ENCODE data around the gene SSTR1.
"Not testable (repeated sequence)": the region's sequence is repeated elsewhere in the genome, so short reads cannot be mapped to it uniquely, and the experiment has no call there.

SSTR1 gene, protein sequence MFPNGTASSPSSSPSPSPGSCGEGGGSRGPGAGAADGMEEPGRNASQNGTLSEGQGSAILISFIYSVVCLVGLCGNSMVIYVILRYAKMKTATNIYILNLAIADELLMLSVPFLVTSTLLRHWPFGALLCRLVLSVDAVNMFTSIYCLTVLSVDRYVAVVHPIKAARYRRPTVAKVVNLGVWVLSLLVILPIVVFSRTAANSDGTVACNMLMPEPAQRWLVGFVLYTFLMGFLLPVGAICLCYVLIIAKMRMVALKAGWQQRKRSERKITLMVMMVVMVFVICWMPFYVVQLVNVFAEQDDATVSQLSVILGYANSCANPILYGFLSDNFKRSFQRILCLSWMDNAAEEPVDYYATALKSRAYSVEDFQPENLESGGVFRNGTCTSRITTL

GRCh38 chr14:38207736-38208617 lies at the start of gene SSTR1:
TSS of gene SSTR1 (plus strand) at chr14:38207904. CDS start at chr14:38209390, 1,486 bp downstream.
- DNase-seq = no peak

DNA sequence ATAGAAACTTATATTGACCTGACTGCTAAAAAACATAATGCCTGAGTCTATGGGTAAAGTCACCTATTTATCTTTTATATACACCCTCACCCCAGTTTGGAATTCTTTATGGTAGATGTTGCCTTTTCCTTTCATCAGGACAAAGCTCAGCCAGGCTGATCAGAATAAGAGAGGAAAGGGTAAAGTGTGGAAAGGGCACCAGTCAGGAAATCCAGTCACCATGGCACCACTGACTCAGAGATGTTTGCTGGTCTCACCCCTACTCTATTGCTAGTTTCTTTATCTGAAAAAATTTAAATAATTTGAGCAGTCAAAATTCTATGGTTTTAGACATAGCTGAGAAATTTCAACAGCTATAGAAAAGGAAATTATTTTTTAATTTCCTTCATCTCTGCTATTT lies 49.2 kb upstream of the SSTR1 start:
- DNase-seq = no peak

- no peak for DNase-seq
Measured at GRCh38 chr14:38168416-38168815, 39.3 kb upstream of the SSTR1 start.

- DNase-seq = no peak
Measured at GRCh38 chr14:38171197-38171596, 36.5 kb upstream of the SSTR1 start.

DNA sequence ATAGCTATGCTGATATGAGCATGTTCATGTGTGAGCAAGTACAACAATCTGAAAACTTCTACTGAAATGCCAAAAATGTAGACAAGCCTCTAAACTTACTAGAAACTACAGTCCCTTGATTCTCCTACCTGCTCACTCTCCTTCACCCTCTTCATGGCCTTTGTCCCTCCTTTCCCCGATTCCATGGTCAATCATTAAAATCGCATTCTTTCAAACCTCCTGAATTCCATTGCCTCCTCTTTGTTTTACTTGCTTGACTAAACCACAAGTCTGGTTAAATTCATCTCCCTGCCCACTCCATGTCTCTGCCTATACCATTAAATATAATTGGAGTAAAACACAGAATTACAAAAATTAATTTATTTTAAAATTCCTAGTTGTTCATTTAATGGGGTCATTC lies 33.0 kb upstream of the SSTR1 start:
- no peak for DNase-seq

- DNase-seq = no peak
Measured at GRCh38 chr14:38175658-38176057, 32.0 kb upstream of the SSTR1 start.

GRCh38 chr14:38176379-38176778 lies 31.3 kb upstream of the SSTR1 start:
- DNase-seq = no peak

- DNase-seq = no peak
Measured at GRCh38 chr14:38184132-38184531, 23.6 kb upstream of the SSTR1 start.

GRCh38 chr14:38185671-38186070 lies 22.0 kb upstream of the SSTR1 start:
- no peak for DNase-seq

DNA sequence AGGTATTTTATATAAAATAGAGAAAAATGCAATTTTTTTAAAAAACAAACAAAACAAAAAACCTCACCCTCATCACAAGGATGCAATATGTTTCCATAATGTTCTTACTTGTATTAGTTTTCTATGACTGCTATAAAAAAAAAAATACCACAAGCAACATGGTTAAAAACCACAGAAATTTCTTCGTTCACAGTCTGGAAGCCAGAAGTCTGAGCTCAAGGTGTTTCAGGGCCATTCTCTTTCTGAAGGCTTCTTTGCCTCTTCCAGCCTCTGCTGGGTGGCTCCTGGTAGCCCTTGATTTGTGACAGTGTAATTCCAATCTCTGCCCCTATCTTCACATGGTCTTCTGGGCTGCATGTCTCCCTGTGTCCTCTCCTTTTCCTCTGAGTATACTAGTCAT lies 21.5 kb upstream of the SSTR1 start:
- no peak for DNase-seq

GRCh38 chr14:38187528-38187927 lies 20.2 kb upstream of the SSTR1 start:
- no peak for DNase-seq

GRCh38 chr14:38189930-38190726 lies 17.6 kb upstream of the SSTR1 start:
- no peak for DNase-seq

DNA sequence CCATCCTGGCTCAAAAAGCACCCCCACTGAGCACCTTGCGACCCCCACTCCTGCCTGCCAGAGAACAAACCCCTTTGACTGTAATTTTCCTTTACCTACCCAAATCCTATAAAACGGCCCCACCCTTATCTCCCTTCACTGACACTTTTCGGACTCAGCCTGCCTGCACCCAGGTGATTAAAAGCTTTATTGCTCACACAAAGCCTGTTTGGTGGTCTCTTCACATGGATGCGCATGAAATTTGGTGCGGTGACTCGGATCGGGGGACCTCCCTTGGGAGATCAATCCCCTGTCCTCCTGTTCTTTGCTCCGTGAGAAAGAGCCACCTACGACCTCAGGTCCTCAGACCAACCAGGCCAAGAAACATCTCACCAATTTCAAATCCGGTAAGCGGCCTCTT lies 16.9 kb upstream of the SSTR1 start:
- DNase-seq = not testable (repeated sequence)

DNA sequence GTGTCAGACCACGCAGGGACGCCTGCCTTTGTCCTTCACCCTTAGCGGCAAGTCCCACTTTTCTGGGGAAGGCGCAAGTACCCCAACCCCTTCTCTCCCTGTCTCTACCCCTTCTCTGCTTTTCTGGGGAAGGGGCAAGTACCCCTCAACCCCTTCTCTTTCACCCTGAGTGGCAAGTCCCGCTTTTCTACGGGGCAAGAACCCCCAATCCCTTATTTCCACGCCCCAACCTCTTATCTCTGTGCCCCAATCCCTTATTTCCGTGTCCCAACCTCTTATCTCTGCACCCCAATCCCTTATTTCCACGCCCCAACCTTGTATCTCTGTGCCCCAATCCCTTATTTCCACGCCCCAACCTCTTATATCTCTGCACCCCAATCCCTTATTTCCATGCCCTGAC lies 16.2 kb upstream of the SSTR1 start:
- DNase-seq = not testable (repeated sequence)

DNA sequence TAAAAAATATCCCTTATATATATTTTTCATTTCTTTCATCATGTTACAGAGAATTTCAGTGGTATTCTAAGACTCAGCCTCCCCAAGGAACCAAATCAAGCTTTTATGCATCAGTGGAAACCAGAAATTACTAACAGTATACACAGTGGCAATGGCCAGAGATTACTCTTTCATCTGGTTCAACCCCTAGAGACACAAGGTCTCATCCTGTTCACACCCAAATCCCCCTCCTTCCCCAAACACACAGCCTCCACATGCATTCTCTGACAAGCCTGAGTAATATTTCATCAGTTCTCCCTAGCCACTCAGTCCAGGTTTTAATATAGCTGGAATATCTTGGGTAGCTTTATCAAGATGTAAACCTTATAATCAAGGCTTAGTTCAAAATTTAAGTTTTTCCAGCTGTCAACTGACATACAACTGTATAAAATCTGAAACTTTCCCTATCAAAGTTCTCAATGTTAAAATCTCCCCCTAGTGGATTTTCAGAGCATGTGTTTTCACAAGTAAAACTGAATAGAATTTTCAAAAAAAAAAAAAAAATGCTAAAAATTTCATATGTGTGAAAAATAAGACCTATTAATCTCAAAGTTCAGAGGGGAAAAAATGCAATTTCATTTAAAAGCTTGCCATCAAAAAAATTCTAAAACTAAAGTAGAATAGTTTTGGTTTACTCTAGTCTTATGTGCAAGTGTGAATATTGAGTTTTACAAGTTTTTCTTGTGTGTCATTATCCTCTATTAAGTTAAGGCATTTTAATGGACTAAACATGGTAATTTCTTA lies 10.5 kb upstream of the SSTR1 start:
- DNase-seq = no peak

- no peak for DNase-seq
Measured at GRCh38 chr14:38197784-38198335, 9.8 kb upstream of the SSTR1 start.

GRCh38 chr14:38198425-38198824 lies 9.3 kb upstream of the SSTR1 start:
- DNase-seq = no peak

DNA sequence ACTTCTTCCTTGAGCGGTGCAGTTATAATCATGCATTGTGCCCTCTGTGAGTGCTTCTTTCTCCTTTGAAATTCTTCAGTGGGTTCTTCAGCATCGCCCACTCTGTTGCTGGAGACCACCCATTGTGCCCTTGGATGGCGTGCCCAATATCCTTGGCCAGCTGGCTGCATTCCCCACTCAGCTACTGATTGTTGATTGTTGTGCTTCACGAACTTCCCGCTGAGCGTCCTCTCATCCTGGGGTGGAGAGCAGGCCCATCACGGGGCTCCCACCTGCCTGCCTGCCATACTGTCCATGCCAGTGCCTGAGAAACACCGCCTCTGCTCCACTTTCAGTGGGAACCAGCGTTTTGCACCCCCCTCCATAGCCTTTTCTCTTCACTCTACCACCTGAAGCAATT lies 8.6 kb upstream of the SSTR1 start:
- no peak for DNase-seq

- DNase-seq = no peak
Measured at GRCh38 chr14:38199739-38200138, 8.0 kb upstream of the SSTR1 start.

GRCh38 chr14:38201137-38201828 lies 6.4 kb upstream of the SSTR1 start:
- no peak for DNase-seq

DNA sequence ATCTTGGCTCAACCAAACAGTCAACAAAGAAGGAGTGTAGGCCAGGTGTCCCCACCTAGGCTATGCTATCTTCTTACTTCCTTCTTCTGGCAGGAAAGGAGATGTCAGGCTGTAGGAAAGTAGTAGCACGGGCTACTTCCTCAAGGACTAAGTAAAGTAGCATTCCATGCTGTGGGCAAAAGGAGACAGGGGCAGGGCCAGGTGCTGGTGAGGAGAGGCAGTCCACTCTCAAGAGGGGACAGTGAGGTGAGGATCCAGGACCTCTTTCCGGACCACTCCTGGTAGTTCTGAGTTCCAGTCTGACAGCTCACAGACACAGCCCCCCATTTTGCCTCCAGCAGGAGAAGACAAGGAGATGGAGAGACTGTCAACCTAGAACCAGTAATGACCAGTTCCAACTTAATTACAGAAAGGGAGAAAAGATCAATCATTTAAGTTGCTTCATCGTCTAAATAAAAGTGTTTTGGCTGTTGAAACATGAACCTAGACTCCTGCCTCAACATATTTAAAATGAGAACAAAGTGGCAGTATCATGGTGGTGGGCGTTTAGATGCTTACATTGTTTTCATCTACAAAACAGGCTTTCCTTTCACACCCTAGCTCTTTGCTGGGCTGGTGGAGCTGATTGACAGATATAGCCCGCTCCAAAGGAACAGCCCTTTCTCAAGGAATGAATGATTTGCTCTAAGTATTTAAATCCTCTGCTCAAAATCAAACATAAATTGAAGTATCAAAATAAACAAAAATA lies 5.1 kb upstream of the SSTR1 start:
- no peak for DNase-seq
